HG03103 (cell line): ENCODE results near the gene GABRB1.

ENCODE experiments used
- ATAC-seq: cut with Tn5 transposase; IDR thresholded peaks from one replicate; pipeline ENCODE4 v1.9.1; 2021; ENCODE audit warnings: low read depth; ENCODE audit not compliant: unreplicated experiment

The GABRB1 gene

GRCh38 chr4:47203593-47203992 lies 172.2 kb downstream of the GABRB1 start:
- no peak for ATAC-seq

- no peak for ATAC-seq
Measured at GRCh38 chr4:47207555-47207954, 176.2 kb downstream of the GABRB1 start.

- no peak for ATAC-seq
Measured at GRCh38 chr4:47209833-47210232, 178.5 kb downstream of the GABRB1 start.

DNA sequence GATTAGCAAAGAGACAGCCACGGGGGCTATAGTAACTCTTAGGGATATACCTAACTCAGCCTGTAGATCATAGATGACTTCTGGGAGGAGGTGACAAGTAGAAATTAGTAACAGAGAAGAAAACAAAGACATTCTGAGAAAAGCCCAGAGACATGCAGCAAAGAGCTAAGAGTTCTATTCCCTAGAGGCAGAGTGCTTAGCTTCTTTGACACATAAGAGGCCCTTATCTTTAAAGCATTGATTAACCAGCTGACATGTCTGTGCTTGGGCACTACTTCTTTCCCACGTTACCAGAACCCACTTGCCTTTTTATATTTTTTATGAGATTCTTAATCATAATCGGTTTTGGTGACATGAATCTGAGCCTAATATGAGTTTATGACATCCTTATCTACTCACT lies 179.5 kb downstream of the GABRB1 start:
- ATAC-seq, result no peak

DNA sequence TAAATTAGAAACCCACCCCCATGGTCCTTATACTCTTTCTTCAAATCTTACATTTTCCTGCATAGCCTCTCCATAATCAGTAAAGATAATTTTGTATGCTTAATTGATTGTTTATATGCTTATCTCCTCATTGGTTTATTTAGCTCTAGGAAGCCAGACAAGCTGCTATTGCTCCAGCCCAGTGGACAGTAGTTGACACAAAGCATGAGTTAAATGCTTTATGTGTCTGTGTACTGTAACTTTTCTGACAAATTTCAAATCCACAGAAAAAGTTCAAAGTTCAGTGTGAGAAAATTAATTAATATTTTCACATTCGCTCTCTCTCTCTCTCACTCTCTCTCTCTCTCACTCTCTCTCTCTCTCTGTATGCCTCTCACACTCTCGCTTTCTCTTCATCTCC lies 181.7 kb downstream of the GABRB1 start:
- no peak for ATAC-seq

DNA sequence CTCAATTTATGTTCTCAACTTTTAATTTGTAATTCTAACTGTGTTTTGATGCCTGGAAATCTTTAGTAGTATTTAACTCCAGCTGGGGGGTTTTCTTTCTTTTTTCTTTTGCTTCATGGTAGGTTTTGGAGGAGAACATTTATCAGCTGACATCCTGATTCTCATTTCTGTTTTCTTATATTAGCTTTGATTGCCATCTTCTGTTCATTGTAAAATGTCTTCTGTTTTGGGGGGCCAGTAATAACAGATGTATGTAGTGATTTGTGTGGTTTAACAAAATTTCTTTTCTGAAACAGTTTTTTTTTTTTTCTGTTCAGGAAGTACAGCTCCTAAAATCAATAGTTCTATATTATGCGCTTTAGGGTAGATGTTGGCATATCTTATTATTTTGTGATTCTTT lies 182.2 kb downstream of the GABRB1 start:
- no peak for ATAC-seq

GRCh38 chr4:47213971-47214370 lies 182.6 kb downstream of the GABRB1 start:
- no peak for ATAC-seq

- ATAC-seq, result no peak
Measured at GRCh38 chr4:47215759-47216158, 184.4 kb downstream of the GABRB1 start.

DNA sequence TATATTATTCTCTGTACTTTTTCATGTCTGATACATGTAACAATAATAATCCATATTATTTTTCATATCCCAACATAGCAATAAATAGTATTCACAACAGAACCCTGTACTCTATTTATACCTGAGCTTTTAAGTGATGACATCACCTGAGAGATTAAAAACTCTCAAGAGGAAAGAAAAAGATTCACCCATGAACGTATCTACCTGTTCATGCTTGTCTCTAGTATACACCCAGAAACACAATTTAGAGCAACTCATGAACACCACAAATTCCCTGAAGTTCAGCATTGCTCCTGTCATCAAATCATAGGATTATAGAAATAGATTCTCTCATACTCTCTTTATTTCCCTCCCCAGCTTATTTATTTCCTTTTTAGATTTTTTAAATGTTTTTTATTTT lies 185.9 kb downstream of the GABRB1 start:
- ATAC-seq, result no peak

GRCh38 chr4:47217884-47218283 lies 186.5 kb downstream of the GABRB1 start:
- no peak for ATAC-seq

- no peak for ATAC-seq
Measured at GRCh38 chr4:47218631-47219030, 187.3 kb downstream of the GABRB1 start.

- no peak for ATAC-seq
Measured at GRCh38 chr4:47219586-47219985, 188.2 kb downstream of the GABRB1 start.

- no peak for ATAC-seq
Measured at GRCh38 chr4:47221721-47222120, 190.4 kb downstream of the GABRB1 start.

DNA sequence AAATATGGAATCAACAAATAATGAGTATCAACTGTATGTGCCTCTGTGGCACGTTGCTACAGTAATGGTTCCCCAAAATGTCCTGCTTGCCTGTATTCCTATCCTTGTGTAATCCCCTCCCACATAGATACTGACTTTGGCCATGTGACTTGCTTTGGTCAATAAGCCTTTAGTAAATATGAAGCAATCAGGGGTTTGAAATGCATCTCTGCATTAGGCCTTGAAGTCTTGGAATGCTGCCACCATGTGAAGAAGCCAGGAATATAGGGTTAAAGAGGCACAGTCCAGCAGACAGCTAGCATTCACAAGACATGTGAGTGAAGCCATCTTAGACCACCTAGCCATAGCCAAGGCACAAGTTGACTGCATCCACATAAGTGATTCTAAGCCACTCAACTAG lies 190.9 kb downstream of the GABRB1 start:
- ATAC-seq, result no peak

- ATAC-seq, result no peak
Measured at GRCh38 chr4:47224361-47224760, 193.0 kb downstream of the GABRB1 start.

- ATAC-seq, result no peak
Measured at GRCh38 chr4:47235721-47236120, 204.4 kb downstream of the GABRB1 start.

DNA sequence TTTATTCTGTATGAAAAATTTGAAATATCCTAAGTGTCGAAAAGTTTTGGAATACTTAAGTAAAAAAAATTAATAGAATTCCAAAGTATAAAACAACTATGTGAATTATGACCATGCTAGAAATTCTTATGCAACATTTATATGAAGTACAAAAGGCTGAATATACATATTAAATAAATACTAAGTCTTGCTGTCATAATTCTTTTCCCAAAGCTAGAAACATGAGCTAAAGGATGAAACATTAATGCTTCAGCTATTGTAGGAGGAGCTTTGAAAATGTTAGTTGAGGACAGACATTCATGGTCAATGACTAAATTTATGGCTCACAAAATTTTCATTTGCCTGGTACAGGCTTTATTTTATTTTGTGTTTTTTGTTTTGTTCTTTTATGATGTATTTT lies 207.3 kb downstream of the GABRB1 start:
- no peak for ATAC-seq

GRCh38 chr4:47239649-47240048 lies 208.3 kb downstream of the GABRB1 start:
- no peak for ATAC-seq

GRCh38 chr4:47251348-47252135 lies 220.2 kb downstream of the GABRB1 start:
- ATAC-seq, result no peak

GRCh38 chr4:47263721-47264120 lies 232.4 kb downstream of the GABRB1 start:
- no peak for ATAC-seq

GRCh38 chr4:47270201-47270888 lies 239.0 kb downstream of the GABRB1 start:
- no peak for ATAC-seq

GRCh38 chr4:47271291-47271690 lies 239.9 kb downstream of the GABRB1 start:
- ATAC-seq, result no peak
